Measurements from ENCODE around the gene MEIS1.

The MEIS1 gene

GRCh38 chr2:66512626-66513025 is 77.7 kb downstream of the MEIS1 start:
- DNase-seq: no peak

GRCh38 chr2:66515743-66516142 is 80.8 kb downstream of the MEIS1 start:
- DNase-seq: no peak

DNA sequence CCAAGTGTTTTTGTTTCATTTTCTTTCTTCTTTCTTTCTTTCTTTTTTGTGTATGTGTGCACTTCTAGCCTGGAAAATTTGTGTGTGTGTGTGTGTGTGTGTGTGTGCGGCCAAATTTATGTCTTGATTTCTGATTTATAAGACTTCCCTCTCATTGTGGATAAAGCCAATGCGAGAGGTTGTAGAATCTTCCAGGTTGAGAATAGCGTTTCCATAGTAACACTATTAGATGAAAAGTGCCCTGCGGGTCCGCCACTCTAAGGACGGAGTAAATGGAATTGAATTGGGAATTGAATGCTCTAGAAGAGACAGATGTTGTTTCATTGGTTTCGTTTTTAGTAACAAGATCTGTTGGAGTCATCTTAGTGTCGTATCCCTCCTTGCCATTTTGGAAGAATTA is 81.6 kb downstream of the MEIS1 start:
- no peak for DNase-seq

DNA sequence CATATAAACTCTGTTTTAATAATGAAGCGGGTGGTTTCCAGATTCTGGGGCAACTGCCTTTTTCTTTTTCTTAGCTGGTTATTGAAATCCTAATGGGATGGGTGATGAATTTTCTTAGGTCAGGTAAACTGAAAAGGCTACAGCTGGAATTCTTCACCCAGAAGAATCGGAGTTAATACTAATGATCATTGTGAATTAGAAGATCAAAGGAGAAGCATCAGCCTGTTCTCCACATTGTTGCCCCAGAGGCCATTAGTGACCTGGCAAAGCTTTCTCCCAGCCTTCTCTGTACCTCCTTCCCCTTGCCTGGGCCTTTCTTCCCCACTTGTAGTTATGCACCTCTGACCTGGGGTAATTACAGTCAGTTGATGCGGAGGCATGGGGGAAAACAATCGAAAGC is 82.8 kb downstream of the MEIS1 start:
- DNase-seq: no peak

- no peak for DNase-seq
These were observed 84.4 kb downstream of the MEIS1 start for GRCh38 chr2:66519264-66519843.

GRCh38 chr2:66521291-66521922 is 86.5 kb downstream of the MEIS1 start:
- DNase-seq: no peak

DNA sequence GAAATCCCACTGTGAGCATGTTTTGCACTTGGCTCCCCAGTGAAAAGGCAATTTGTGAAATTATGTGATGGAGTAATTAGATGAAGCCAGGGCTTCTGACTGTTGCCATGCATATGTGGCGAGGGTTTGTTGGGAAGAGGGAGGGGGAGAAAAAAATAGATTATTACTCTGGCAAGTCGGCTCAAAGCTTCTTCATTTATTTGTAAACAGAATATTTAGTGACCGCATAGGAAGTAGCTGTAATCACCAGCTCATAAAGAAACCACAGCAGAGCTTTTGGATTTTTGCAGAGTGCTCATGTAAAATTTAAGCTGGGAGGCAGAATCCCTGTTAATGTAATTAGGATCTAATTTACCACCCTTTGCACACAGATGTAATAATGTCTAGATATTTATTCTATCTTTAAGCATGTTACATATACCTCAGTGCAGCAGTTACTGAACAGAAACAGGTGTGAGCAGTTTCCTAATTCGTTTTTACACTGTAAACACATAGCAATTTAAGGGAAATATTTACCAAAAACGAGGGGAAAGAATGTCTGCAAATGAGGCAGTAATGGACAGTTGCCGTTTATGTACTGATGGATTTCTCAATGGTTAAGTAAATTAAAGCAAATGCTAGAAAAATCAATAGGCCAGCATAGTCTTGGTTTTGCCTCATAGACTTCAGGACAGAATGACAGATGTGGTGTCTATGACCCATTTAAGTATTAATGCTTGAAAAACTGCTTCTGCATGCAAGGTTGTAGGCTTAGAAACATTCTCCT is 87.9 kb downstream of the MEIS1 start:
- DNase-seq: no peak

DNA sequence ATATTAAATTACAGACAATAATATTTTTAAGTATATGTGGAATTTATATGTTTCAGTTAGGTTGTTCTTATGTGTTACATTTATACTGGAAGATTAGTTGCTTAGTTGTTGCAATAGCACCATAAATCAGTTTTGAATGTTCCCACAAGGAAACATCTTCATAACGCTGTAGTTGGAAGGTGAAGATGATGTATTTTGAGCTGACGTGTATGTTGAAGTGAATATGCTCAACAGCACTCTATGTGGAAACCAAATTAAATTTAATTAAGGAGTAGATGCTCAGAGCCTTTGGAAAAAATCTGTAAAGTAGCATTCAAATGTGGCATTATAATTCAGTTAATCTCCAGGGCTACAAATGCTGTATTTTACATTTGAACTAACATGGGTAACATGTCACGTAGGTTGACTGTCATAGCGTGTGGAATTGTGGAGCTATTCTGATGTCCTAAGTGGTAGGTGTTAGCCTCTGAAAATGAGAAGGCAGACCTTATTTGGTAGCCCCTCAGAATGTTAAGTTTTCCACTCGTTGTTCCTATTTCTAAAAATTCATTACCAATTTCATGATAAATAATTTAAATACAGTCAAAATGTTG is 88.5 kb downstream of the MEIS1 start:
- no peak for DNase-seq

GRCh38 chr2:66523990-66524389 is 89.1 kb downstream of the MEIS1 start:
- no peak for DNase-seq

GRCh38 chr2:66525606-66526005 is 90.7 kb downstream of the MEIS1 start:
- DNase-seq: no peak

GRCh38 chr2:66526180-66526579 is 91.3 kb downstream of the MEIS1 start:
- no peak for DNase-seq

GRCh38 chr2:66528974-66529724 is 94.2 kb downstream of the MEIS1 start:
- no peak for DNase-seq

GRCh38 chr2:66530651-66531050 is 95.7 kb downstream of the MEIS1 start:
- no peak for DNase-seq

- no peak for DNase-seq
These were observed 96.2 kb downstream of the MEIS1 start for GRCh38 chr2:66531155-66531554.

DNA sequence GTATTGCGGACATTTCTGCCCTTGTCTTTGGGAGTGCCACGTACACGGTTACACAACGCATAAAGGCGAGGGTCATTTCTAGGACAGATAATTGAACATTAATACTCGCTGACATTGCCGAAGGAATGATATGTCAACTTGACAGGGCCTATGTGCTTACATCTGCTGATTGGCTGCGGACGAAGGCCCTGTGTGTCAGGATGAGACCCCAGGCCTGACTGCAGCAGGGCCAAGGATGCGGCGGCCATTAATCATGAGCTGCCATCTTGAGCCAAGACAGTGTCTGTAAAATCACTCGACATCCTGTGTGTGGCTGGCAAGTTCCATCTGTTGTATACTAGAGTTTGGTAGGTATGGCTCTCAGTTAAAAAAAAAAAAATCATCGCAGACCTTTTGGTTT is 96.6 kb downstream of the MEIS1 start:
- DNase-seq: no peak

GRCh38 chr2:66532972-66533868 is 98.3 kb downstream of the MEIS1 start:
- no peak for DNase-seq

- DNase-seq: no peak
These were observed 99.5 kb downstream of the MEIS1 start for GRCh38 chr2:66534461-66534860.

DNA sequence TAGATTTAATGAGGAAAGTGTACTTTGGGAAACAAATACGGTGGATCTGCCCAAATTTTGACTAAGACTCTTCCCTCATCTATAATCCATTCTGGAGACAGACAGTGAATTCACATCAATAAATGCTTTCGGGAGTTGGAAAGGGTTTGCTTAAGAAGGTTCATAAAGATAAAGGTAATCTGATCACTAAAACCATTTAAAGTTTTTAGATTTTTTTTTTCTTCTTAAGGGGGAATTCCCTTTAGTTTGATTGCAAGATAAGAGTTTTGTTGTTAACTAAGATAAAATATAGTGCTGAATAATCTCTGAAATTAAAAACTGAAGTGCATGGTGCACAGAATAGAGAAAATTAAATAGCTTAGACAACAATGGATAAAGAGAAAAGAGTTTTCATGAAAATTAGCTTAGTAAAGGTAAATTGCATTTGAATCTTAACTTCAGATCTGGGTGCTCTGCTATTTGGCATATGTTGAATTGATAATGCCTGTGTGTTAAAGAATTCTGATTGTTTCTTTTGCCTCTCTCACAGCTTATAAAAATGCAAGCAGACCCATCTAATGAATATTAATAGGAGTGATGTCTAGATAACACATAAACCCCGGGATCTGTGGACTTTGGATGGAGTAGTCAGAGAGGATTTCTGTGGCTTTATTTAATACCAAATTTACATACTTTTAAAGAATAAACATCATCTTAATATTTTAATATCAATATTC is 100.8 kb downstream of the MEIS1 start:
- no peak for DNase-seq

- no peak for DNase-seq
These were observed 101.4 kb downstream of the MEIS1 start for GRCh38 chr2:66536290-66536673.

DNA sequence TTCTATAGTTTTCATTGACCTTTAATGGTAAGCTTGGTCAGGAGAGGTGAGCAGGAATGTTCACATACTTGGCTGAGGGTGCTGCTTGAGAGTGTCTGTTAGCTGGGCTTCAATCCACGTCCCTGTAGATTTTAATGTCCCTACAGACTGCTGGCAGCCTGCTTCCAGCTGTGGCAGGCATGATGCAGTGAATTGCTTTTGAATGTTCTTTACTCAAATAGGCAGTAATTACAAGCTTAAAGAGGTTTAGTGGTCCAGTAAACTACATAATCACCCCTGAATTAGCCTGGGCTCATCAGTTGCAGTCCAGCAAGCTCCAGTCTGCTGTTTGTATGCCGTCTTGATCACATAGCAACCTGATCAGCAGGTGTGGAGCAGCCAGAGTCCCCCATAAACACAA is 102.1 kb downstream of the MEIS1 start:
- no peak for DNase-seq

GRCh38 chr2:66538291-66538690 is 103.4 kb downstream of the MEIS1 start:
- DNase-seq: no peak

GRCh38 chr2:66539452-66539851 is 104.5 kb downstream of the MEIS1 start:
- DNase-seq: no peak
